ENCODE results near the gene MED12L. TPM values are rescaled to one million over a fixed set of nuclear protein-coding genes. Genes with fewer than 3 reads are reported as not detected.

MED12L gene
- total RNA-seq, 8 experiments from 2014 or later, result 5.9 to 15.7 (median 10.0) TPM

GRCh38 chr3:151320131-151320530 is 234.7 kb downstream of the MED12L start:
- no peaks in the 10 kb centered on the region for H3K4me1 ChIP-seq (replicated peaks in 1 of 2)
- 38 to 100% (median 86%) methylated on average over 1 to 2 of the region's 2 CpGs; no CpG with 5 or more reads in 3 of the 10 experiments for WGBS, 10 experiments
- in situ Hi-C loops (cut with MboI; ENCODE audit: low pct_unique_long_range_greater_than_20kb in 2 of 9, low sequenced_read_pairs in 9 of 9, unreplicated experiment in 9 of 9), result no loop called here

GRCh38 chr3:151321526-151321925 is 236.1 kb downstream of the MED12L start:
- in situ Hi-C loops (cut with MboI; ENCODE audit: low pct_unique_long_range_greater_than_20kb in 2 of 9, low sequenced_read_pairs in 9 of 9, unreplicated experiment in 9 of 9), result no loop called here
- H3K27ac ChIP-seq, result no peak overlapping the region
- H3K4me1 ChIP-seq (replicated peaks in 1 of 2), result no peaks in the 10 kb centered on the region
- no peak overlapping the region for H3K4me3 ChIP-seq
- WGBS, 10 experiments, result 40 to 100% (median 100%) methylated on average over 1 of the region's 1 CpG; no CpG with 5 or more reads in 2 of the 10 experiments
- ATAC-seq (replicated peaks in 6 of 8), result no peak

More at GRCh38 chr3:151320131-151320530, 234.7 kb downstream of the MED12L start:
- no peak overlapping the region for H3K4me3 ChIP-seq
- H3K27ac ChIP-seq, result no peak overlapping the region
- ATAC-seq (replicated peaks in 6 of 8), result no peak

- H3K4me1 ChIP-seq (replicated peaks in 1 of 2), result no peaks in the 10 kb centered on the region
- in situ Hi-C loops (cut with MboI; ENCODE audit: low pct_unique_long_range_greater_than_20kb in 2 of 9, low sequenced_read_pairs in 9 of 9, unreplicated experiment in 9 of 9), result no loop called here
- no peak overlapping the region for H3K4me3 ChIP-seq
- ATAC-seq (replicated peaks in 6 of 8), result no peak
- 89 to 100% (median 100%) methylated on average over 1 of the region's 1 CpG; no CpG with 5 or more reads in 1 of the 10 experiments for WGBS, 10 experiments
- no peak overlapping the region for H3K27ac ChIP-seq
Measured at GRCh38 chr3:151322511-151322910, 237.0 kb downstream of the MED12L start.

- ATAC-seq (replicated peaks in 6 of 8), result peak in 3 of 8 experiments; percentile 43 to 66 (median 51)
- H3K4me1 ChIP-seq (replicated peaks in 1 of 2), result no peaks in the 10 kb centered on the region
- H3K4me3 ChIP-seq, result no peak overlapping the region
- WGBS, 10 experiments, result 2 to 100% (median 31%) methylated on average over 1 to 3 of the region's 3 CpGs
- no peak overlapping the region for H3K27ac ChIP-seq
- in situ Hi-C loops (cut with MboI; ENCODE audit: low pct_unique_long_range_greater_than_20kb in 2 of 9, low sequenced_read_pairs in 9 of 9, unreplicated experiment in 9 of 9), result no loop called here
Measured at GRCh38 chr3:151327571-151328198, 242.2 kb downstream of the MED12L start.

GRCh38 chr3:151328298-151328995 is 243.0 kb downstream of the MED12L start:
- Histone ChIP-seq H3K4me1 (replicated peaks in 1 of 2) (no peaks in the 10 kb centered on the region), H3K4me3 (no peak overlapping the region), H3K27ac (no peak overlapping the region)
- peak in 1 of 8 experiments; percentile 36 for ATAC-seq (replicated peaks in 6 of 8)
- WGBS, 10 experiments, result 4 to 86% (median 67%) methylated on average over 1 to 10 of the region's 10 CpGs; no CpG with 5 or more reads in 1 of the 10 experiments
- in situ Hi-C loops (cut with MboI; ENCODE audit: low pct_unique_long_range_greater_than_20kb in 2 of 9, low sequenced_read_pairs in 9 of 9, unreplicated experiment in 9 of 9), result no loop called here

GRCh38 chr3:151329363-151329762 is 243.9 kb downstream of the MED12L start, which contains the start of gene P2RY13:
TSS of gene P2RY13 (minus strand) at chr3:151329549. CDS start at chr3:151329528, 21 bp downstream.
- no peak within 1 kb of the TSS for H3K27ac ChIP-seq
- in situ Hi-C loops (cut with MboI; ENCODE audit: low pct_unique_long_range_greater_than_20kb in 2 of 9, low sequenced_read_pairs in 9 of 9, unreplicated experiment in 9 of 9), result no loop called here
- WGBS, 10 experiments, result 89 to 100% (median 100%) methylated on average over 1 of the region's 1 CpG

GRCh38 chr3:151330379-151330778 is 244.9 kb downstream of the MED12L start:
- no peak overlapping the region for H3K27ac ChIP-seq
- 50 to 100% (median 76%) methylated on average over 1 to 4 of the region's 4 CpGs for WGBS, 10 experiments
- in situ Hi-C loops (cut with MboI; ENCODE audit: low pct_unique_long_range_greater_than_20kb in 2 of 9, low sequenced_read_pairs in 9 of 9, unreplicated experiment in 9 of 9), result no loop called here
- H3K4me3 ChIP-seq, result no peak overlapping the region
- no peaks in the 10 kb centered on the region for H3K4me1 ChIP-seq (replicated peaks in 1 of 2)
- ATAC-seq (replicated peaks in 6 of 8), result no peak

More at GRCh38 chr3:151329363-151329762, 243.9 kb downstream of the MED12L start, which contains the start of gene P2RY13:
- no peak for ATAC-seq (replicated peaks in 6 of 8)
- Histone ChIP-seq H3K4me3 (no peak within 1 kb of the TSS), H3K4me1 (replicated peaks in 1 of 2) (no peaks in the 10 kb centered on the region)

- no peak overlapping the region for H3K27ac ChIP-seq
- no peak for ATAC-seq (replicated peaks in 6 of 8)
- H3K4me1 ChIP-seq (replicated peaks in 1 of 2), result no peaks in the 10 kb centered on the region
- no peak overlapping the region for H3K4me3 ChIP-seq
- in situ Hi-C loops (cut with MboI; ENCODE audit: low pct_unique_long_range_greater_than_20kb in 2 of 9, low sequenced_read_pairs in 9 of 9, unreplicated experiment in 9 of 9), result no loop called here
Measured at GRCh38 chr3:151330899-151331298, 245.4 kb downstream of the MED12L start.

GRCh38 chr3:151331696-151332095 is 246.2 kb downstream of the MED12L start:
- no peak for ATAC-seq (replicated peaks in 6 of 8)
- Histone ChIP-seq H3K27ac (no peak overlapping the region), H3K4me1 (replicated peaks in 1 of 2) (no peaks in the 10 kb centered on the region), H3K4me3 (no peak overlapping the region)
- 17 to 100% (median 83%) methylated on average over 1 to 2 of the region's 2 CpGs; no CpG with 5 or more reads in 3 of the 10 experiments for WGBS, 10 experiments
- in situ Hi-C loops (cut with MboI; ENCODE audit: low pct_unique_long_range_greater_than_20kb in 2 of 9, low sequenced_read_pairs in 9 of 9, unreplicated experiment in 9 of 9), result no loop called here

GRCh38 chr3:151345859-151346258 is 260.4 kb downstream of the MED12L start:
- in situ Hi-C loops (cut with MboI; ENCODE audit: low pct_unique_long_range_greater_than_20kb in 2 of 9, low sequenced_read_pairs in 9 of 9, unreplicated experiment in 9 of 9), result no loop called here
- Histone ChIP-seq H3K27ac (no peak overlapping the region), H3K4me1 (replicated peaks in 1 of 2) (no peaks in the 10 kb centered on the region), H3K4me3 (no peak overlapping the region)
- ATAC-seq (replicated peaks in 6 of 8), result peak in 2 of 8 experiments; percentile 67 to 83
- 10 to 100% (median 84%) methylated on average over 1 to 2 of the region's 2 CpGs for WGBS, 10 experiments

- no peak overlapping the region for H3K27ac ChIP-seq
- 41 to 100% (median 83%) methylated on average over 1 to 3 of the region's 3 CpGs for WGBS, 10 experiments
- in situ Hi-C loops (cut with MboI; ENCODE audit: low pct_unique_long_range_greater_than_20kb in 2 of 9, low sequenced_read_pairs in 9 of 9, unreplicated experiment in 9 of 9), result no loop called here
- no peaks in the 10 kb centered on the region for H3K4me1 ChIP-seq (replicated peaks in 1 of 2)
- ATAC-seq (replicated peaks in 6 of 8), result no peak
- H3K4me3 ChIP-seq, result no peak overlapping the region
Measured at GRCh38 chr3:151346292-151346691, 260.8 kb downstream of the MED12L start.

GRCh38 chr3:151347432-151347831 is 262.0 kb downstream of the MED12L start:
- WGBS, 10 experiments, result 68 to 100% (median 85%) methylated on average over 2 to 6 of the region's 6 CpGs
- no peak for ATAC-seq (replicated peaks in 6 of 8)
- H3K4me3 ChIP-seq, result no peak overlapping the region
- in situ Hi-C loops (cut with MboI; ENCODE audit: low pct_unique_long_range_greater_than_20kb in 2 of 9, low sequenced_read_pairs in 9 of 9, unreplicated experiment in 9 of 9), result no loop called here
- no peaks in the 10 kb centered on the region for H3K4me1 ChIP-seq (replicated peaks in 1 of 2)
- no peak overlapping the region for H3K27ac ChIP-seq

GRCh38 chr3:151350656-151351055 is 265.2 kb downstream of the MED12L start:
- in situ Hi-C loops (cut with MboI; ENCODE audit: low pct_unique_long_range_greater_than_20kb in 2 of 9, low sequenced_read_pairs in 9 of 9, unreplicated experiment in 9 of 9), result no loop called here

More at GRCh38 chr3:151350656-151351055, 265.2 kb downstream of the MED12L start:
- no peak overlapping the region for H3K4me3 ChIP-seq
- 71 to 100% (median 100%) methylated on average over 1 of the region's 1 CpG; no CpG with 5 or more reads in 1 of the 10 experiments for WGBS, 10 experiments
- no peak for ATAC-seq (replicated peaks in 6 of 8)
- no peak overlapping the region for H3K27ac ChIP-seq
- no peaks in the 10 kb centered on the region for H3K4me1 ChIP-seq (replicated peaks in 1 of 2)

Data from motor neuron (in vitro differentiated cells).